Suprapubic skin (tissue), 4 donors: Measurements from ENCODE around the gene MYH15.

Experiments used
- EP300 ChIP-seq: sonication (generic); formaldehyde crosslinking; IDR thresholded peaks from one replicate; pipeline ENCODE4 v1.6.1; 2017; ENCODE audit warnings: antibody characterized with exemption
- POLR2A ChIP-seq, 2 donors: fragments of 450-650 bp; IDR thresholded peaks; one replicate each; pipeline ENCODE4 v1.6.1; 2017; ENCODE audit warnings: antibody characterized with exemption in 2 of 2, mild to moderate bottlenecking in 2 of 2, moderate library complexity in 2 of 2
- POLR2AphosphoS5 ChIP-seq, 3 donors: sonication (generic); formaldehyde crosslinking; IDR thresholded peaks; one replicate each; pipeline ENCODE4 v1.6.1; 2017; ENCODE audit warnings: antibody characterized with exemption in 3 of 3
- TF ChIP-seq, protein P1 (sequence below), 2 donors: fragments of 200-600 bp in 1 of 2; fragments of 450-650 bp in 1 of 2; sonication (generic) in 1 of 2; IDR thresholded peaks; one replicate each; pipeline ENCODE4 v1.5.1; 2016 to 2019; ENCODE audit warnings: antibody characterized with exemption in 2 of 2, mild to moderate bottlenecking in 1 of 2, moderate library complexity in 1 of 2

DNA sequence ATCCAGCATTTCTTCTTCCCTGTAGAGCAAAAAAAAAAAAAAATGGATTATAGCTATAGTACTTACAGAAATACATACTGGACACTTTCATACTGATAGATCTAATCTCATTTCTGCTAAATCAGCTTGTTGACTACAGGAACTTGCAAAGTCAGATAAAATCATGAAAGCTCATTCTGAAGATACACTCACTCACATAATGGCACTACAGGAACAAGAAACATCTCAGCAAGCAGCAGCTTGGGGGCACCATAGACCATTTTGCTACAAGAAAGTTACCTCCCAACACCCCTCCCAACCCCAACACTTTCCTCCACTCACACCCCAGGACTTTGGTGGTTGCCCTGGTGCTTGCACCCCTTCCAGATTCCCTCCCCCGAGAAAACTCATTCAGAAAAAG is 4.6 kb downstream of the MYH15 start:
- no peak for TF ChIP-seq EP300
- TF ChIP-seq POLR2A (IDR thresholded peaks at IDR 0.05), result no peak
- TF ChIP-seq, protein P1, sequence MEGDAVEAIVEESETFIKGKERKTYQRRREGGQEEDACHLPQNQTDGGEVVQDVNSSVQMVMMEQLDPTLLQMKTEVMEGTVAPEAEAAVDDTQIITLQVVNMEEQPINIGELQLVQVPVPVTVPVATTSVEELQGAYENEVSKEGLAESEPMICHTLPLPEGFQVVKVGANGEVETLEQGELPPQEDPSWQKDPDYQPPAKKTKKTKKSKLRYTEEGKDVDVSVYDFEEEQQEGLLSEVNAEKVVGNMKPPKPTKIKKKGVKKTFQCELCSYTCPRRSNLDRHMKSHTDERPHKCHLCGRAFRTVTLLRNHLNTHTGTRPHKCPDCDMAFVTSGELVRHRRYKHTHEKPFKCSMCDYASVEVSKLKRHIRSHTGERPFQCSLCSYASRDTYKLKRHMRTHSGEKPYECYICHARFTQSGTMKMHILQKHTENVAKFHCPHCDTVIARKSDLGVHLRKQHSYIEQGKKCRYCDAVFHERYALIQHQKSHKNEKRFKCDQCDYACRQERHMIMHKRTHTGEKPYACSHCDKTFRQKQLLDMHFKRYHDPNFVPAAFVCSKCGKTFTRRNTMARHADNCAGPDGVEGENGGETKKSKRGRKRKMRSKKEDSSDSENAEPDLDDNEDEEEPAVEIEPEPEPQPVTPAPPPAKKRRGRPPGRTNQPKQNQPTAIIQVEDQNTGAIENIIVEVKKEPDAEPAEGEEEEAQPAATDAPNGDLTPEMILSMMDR (IDR thresholded peaks at IDR 0.05), result no peak
- no peak for TF ChIP-seq POLR2AphosphoS5 (IDR thresholded peaks at IDR 0.05)
